HepG2 (cell line): ENCODE data around the gene NOTO. TPM values are rescaled to one million over a fixed set of nuclear protein-coding genes. Genes with fewer than 3 reads are reported as not detected.

Source experiments
- BCL6 ChIP-seq: IDR thresholded peaks from 2 replicates; pipeline ENCODE4 v1.6.1; 2016; ENCODE audit warnings: missing genetic modification reagents, missing compliant biosample characterization
- CHCHD3 ChIP-seq: sonication (generic); formaldehyde crosslinking; IDR thresholded peaks from 2 replicates; pipeline ENCODE4 v1.8.0; 2022; ENCODE audit warnings: mild to moderate bottlenecking, missing genetic modification reagents, moderate library complexity
- DR1 ChIP-seq: sonication (generic); formaldehyde crosslinking; IDR thresholded peaks from 2 replicates; pipeline ENCODE4 v1.8.0; 2021; ENCODE audit warnings: mild to moderate bottlenecking, missing genetic modification reagents, inconsistent platforms
- ETV6 ChIP-seq: sonication (generic); formaldehyde crosslinking; conservative IDR thresholded peaks from 2 replicates; pipeline ENCODE4 v1.4.0; 2020; ENCODE audit warnings: missing genetic modification reagents
- HDAC6 ChIP-seq: fragments of 200-600 bp; sonication (generic); IDR thresholded peaks from 2 replicates; pipeline ENCODE4 v1.7.0; 2017; ENCODE audit warnings: mild to moderate bottlenecking, antibody characterized with exemption, low read length, low read depth
- HNRNPL ChIP-seq: fragments of 200-400 bp; formaldehyde crosslinking; IDR thresholded peaks from 2 replicates; pipeline ENCODE4 v1.6.1; 2017; ENCODE audit warnings: mild to moderate bottlenecking, low read depth, low read length
- HNRNPLL ChIP-seq: fragments of 200-400 bp; formaldehyde crosslinking; IDR thresholded peaks from 2 replicates; pipeline ENCODE4 v1.6.1; 2017; ENCODE audit warnings: mild to moderate bottlenecking, low read depth, low read length; ENCODE audit not compliant: poor library complexity, severe bottlenecking
- MEF2D ChIP-seq: sonication (generic); formaldehyde crosslinking; IDR thresholded peaks from 2 replicates; pipeline ENCODE4 v1.5.1; 2020; ENCODE audit warnings: mild to moderate bottlenecking, missing genetic modification reagents
- NBN ChIP-seq: fragments of 450-650 bp; conservative IDR thresholded peaks from 2 replicates; pipeline ENCODE4 v1.6.1; 2017
- PRPF4 ChIP-seq: fragments of 200-400 bp; formaldehyde crosslinking; IDR thresholded peaks from 2 replicates; pipeline ENCODE4 v1.6.1; 2016; ENCODE audit warnings: low read length, low read depth; ENCODE audit not compliant: poor library complexity, severe bottlenecking
- RFX1 ChIP-seq: fragments of 450-650 bp; IDR thresholded peaks from 2 replicates; pipeline ENCODE4 v1.6.1; 2017
- SSRP1 ChIP-seq: IDR thresholded peaks from 2 replicates; pipeline ENCODE4 v1.6.1; 2016; ENCODE audit warnings: control low read depth
- SUZ12 ChIP-seq: fragments of 150-350 bp; IDR thresholded peaks from 2 replicates; pipeline ENCODE4 v1.6.1; 2014; ENCODE audit warnings: low read depth, low read length
- TMF1 ChIP-seq: sonication (generic); formaldehyde crosslinking; IDR thresholded peaks from 2 replicates; pipeline ENCODE4 v1.8.1; 2022; ENCODE audit warnings: low read depth, missing genetic modification reagents
- YY1 ChIP-seq: IDR thresholded peaks from 2 replicates; pipeline ENCODE4 v1.6.1; 2011; ENCODE audit warnings: low read length, low read depth, moderate library complexity, mild to moderate bottlenecking; ENCODE audit not compliant: insufficient read depth, insufficient replicate concordance
- ZMYM2 ChIP-seq: sonication (generic); formaldehyde crosslinking; IDR thresholded peaks from 2 replicates; pipeline ENCODE4 v1.8.0; 2022; ENCODE audit warnings: mild to moderate bottlenecking, missing genetic modification reagents
- ZNF256 ChIP-seq: sonication (generic); formaldehyde crosslinking; conservative IDR thresholded peaks from 2 replicates; pipeline ENCODE4 v1.4.0; 2020; ENCODE audit warnings: missing genetic modification reagents
- ZNF354B ChIP-seq: sonication (generic); formaldehyde crosslinking; IDR thresholded peaks from 2 replicates; pipeline ENCODE4 v1.8.0; 2022; ENCODE audit warnings: mild to moderate bottlenecking, missing genetic modification reagents
- ZNF616 ChIP-seq: sonication (generic); formaldehyde crosslinking; IDR thresholded peaks from 2 replicates; pipeline ENCODE4 v1.5.0; 2020; ENCODE audit warnings: low read depth, mild to moderate bottlenecking, missing genetic modification reagents
- ZNF782 ChIP-seq: sonication (generic); formaldehyde crosslinking; IDR thresholded peaks from 2 replicates; pipeline ENCODE4 v1.4.0; 2020; ENCODE audit warnings: missing genetic modification reagents, mild to moderate bottlenecking, borderline replicate concordance
- polyA plus RNA-seq, 8 experiments: library from polyadenylated mRNA; depleted of rRNA in 3 of 8; stranded (reverse) in 7 of 8; unstranded in 1 of 8; fragments of >200 nt; fragmentation: Illumina TruSeq in 4 of 8; extraction: Trizol in 4 of 8; gene quantifications; 2 replicates each; pipeline versions ENCODE4 v1.2.1 to v1.2.3, GENCODE V29; 2011 to 2016; ENCODE audit warnings: low read depth in 4 of 8, missing spikeins in 1 of 8, mixed read lengths in 1 of 8; ENCODE audit not compliant: insufficient read depth in 1 of 8
- total RNA-seq, 5 experiments: library from RNA; depleted of rRNA; stranded (reverse); fragments of >200 nt; fragmentation: Illumina TruSeq; extraction: Trizol; gene quantifications; 2 replicates each; pipeline ENCODE4 v1.2.3, GENCODE V29; 2016; ENCODE audit warnings: low read depth in 1 of 5
- TF ChIP-seq, protein P1 (sequence below): sonication (generic); formaldehyde crosslinking; IDR thresholded peaks from 2 replicates; pipeline ENCODE4 v1.5.0; 2020; ENCODE audit warnings: mild to moderate bottlenecking, missing genetic modification reagents
- TF ChIP-seq, protein P2 (sequence below): sonication (generic); formaldehyde crosslinking; IDR thresholded peaks from 2 replicates; pipeline ENCODE4 v1.4.0; 2020; ENCODE audit warnings: missing genetic modification reagents, mild to moderate bottlenecking, borderline replicate concordance
- TF ChIP-seq, protein P3 (sequence below): sonication (generic); formaldehyde crosslinking; IDR thresholded peaks from 2 replicates; pipeline ENCODE4 v1.5.1; 2020; ENCODE audit warnings: missing genetic modification reagents, mild to moderate bottlenecking, borderline replicate concordance
- TF ChIP-seq, protein P4 (sequence below): fragments of 450-650 bp; IDR thresholded peaks from 2 replicates; pipeline ENCODE4 v1.6.1; 2017

NOTO gene
- total and polyA plus RNA-seq, 2 of the 13 experiments (the other 11 are each of a cell fraction or from before 2014, with no cell fraction given) = not detected

DNA sequence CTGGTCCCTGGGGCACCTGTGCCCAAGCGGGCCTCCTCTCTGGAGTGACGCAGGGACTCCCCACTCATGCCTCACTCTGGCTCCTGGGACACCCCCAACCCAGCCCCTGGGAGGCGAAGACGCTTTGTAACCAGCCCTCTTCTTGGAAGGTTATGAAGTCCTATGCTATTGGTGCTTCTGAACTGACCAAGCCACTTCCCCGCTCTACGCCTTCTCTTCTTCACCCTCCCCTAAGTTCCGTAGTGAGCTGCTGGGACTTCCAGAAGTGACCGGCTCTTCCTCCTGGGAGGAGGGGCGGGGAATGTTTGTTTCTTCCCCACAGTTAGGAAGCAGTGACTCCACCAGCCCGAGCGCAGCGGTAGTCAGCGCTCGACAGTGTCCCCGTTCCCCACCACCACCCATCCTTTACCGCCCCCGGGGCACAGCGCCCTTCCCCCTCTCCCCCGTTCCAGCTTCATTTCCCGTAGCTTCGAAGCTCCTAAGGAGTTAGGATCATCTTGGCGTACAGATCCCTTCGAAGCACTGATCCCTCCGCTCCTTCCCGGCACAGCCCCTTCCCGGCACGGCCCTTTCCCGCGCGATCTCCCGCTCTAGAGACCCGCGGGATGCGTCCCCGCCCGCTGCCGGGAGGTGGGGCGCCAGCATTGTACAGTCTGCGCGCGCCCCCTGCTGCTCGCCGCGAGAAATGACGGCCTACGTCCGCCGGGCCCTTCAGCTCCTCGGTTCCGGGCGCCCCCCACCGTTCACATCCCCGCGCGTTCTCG, 25.3 kb upstream of the NOTO start (continued):
- TF ChIP-seq NBN = no peak
- no peak for TF ChIP-seq RFX1
- peak; percentile 43; the same call in 1 of the 2 replicates for TF ChIP-seq ZNF616 (CRISPR knock-in tag)
- TF ChIP-seq SUZ12 = no peak
- no peak for TF ChIP-seq HDAC6
- TF ChIP-seq HNRNPL = no peak
- TF ChIP-seq, protein P1, sequence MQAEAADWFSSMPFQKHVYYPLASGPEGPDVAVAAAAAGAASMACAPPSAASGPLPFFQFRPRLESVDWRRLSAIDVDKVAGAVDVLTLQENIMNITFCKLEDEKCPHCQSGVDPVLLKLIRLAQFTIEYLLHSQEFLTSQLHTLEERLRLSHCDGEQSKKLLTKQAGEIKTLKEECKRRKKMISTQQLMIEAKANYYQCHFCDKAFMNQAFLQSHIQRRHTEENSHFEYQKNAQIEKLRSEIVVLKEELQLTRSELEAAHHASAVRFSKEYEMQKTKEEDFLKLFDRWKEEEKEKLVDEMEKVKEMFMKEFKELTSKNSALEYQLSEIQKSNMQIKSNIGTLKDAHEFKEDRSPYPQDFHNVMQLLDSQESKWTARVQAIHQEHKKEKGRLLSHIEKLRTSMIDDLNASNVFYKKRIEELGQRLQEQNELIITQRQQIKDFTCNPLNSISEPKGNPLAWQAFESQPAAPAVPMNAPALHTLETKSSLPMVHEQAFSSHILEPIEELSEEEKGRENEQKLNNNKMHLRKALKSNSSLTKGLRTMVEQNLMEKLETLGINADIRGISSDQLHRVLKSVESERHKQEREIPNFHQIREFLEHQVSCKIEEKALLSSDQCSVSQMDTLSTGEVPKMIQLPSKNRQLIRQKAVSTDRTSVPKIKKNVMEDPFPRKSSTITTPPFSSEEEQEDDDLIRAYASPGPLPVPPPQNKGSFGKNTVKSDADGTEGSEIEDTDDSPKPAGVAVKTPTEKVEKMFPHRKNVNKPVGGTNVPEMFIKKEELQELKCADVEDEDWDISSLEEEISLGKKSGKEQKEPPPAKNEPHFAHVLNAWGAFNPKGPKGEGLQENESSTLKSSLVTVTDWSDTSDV (CRISPR knock-in tag) = no peak
- peak; percentile 48; the same call in 1 of the 2 replicates for TF ChIP-seq DR1
- peak; percentile 83 for TF ChIP-seq YY1
- TF ChIP-seq, protein P2, sequence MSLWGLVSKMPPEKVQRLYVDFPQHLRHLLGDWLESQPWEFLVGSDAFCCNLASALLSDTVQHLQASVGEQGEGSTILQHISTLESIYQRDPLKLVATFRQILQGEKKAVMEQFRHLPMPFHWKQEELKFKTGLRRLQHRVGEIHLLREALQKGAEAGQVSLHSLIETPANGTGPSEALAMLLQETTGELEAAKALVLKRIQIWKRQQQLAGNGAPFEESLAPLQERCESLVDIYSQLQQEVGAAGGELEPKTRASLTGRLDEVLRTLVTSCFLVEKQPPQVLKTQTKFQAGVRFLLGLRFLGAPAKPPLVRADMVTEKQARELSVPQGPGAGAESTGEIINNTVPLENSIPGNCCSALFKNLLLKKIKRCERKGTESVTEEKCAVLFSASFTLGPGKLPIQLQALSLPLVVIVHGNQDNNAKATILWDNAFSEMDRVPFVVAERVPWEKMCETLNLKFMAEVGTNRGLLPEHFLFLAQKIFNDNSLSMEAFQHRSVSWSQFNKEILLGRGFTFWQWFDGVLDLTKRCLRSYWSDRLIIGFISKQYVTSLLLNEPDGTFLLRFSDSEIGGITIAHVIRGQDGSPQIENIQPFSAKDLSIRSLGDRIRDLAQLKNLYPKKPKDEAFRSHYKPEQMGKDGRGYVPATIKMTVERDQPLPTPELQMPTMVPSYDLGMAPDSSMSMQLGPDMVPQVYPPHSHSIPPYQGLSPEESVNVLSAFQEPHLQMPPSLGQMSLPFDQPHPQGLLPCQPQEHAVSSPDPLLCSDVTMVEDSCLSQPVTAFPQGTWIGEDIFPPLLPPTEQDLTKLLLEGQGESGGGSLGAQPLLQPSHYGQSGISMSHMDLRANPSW (CRISPR knock-in tag) = no peak
- TF ChIP-seq ZNF782 (CRISPR knock-in tag) = peak; percentile 90; the same call in 1 of the 2 replicates
- TF ChIP-seq PRPF4 = no peak
- TF ChIP-seq, protein P3, sequence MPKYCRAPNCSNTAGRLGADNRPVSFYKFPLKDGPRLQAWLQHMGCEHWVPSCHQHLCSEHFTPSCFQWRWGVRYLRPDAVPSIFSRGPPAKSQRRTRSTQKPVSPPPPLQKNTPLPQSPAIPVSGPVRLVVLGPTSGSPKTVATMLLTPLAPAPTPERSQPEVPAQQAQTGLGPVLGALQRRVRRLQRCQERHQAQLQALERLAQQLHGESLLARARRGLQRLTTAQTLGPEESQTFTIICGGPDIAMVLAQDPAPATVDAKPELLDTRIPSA (CRISPR knock-in tag) = 0 out of 2 replicates have a peak, but pooled peaks have one; percentile 71
- no peak for TF ChIP-seq SSRP1 (CRISPR knock-in tag)
- TF ChIP-seq TMF1 (CRISPR knock-in tag) = no peak
- no peak; the same call in 1 of the 2 replicates for TF ChIP-seq MEF2D (CRISPR knock-in tag)
- TF ChIP-seq ETV6 (CRISPR knock-in tag) = no peak
- TF ChIP-seq ZMYM2 (CRISPR knock-in tag) = no peak
- TF ChIP-seq BCL6 (CRISPR knock-in tag) = peak; percentile 46; the same call in 1 of the 2 replicates
- TF ChIP-seq CHCHD3 = 0 out of 2 replicates have a peak, but pooled peaks have one; percentile 69
- TF ChIP-seq, protein P4, sequence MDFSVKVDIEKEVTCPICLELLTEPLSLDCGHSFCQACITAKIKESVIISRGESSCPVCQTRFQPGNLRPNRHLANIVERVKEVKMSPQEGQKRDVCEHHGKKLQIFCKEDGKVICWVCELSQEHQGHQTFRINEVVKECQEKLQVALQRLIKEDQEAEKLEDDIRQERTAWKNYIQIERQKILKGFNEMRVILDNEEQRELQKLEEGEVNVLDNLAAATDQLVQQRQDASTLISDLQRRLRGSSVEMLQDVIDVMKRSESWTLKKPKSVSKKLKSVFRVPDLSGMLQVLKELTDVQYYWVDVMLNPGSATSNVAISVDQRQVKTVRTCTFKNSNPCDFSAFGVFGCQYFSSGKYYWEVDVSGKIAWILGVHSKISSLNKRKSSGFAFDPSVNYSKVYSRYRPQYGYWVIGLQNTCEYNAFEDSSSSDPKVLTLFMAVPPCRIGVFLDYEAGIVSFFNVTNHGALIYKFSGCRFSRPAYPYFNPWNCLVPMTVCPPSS = no peak
- peak; percentile 84 for TF ChIP-seq HNRNPLL
- TF ChIP-seq ZNF354B (CRISPR knock-in tag) = no peak
- TF ChIP-seq ZNF256 = no peak
